B cell (primary cell): Measurements from ENCODE around the gene ATP8B1. TPM values are rescaled to one million over a fixed set of nuclear protein-coding genes. Genes with fewer than 3 reads are reported as not detected.
A peak's percentile ranks its signal among the peaks of the same experiment; 100 is the strongest.

ENCODE experiments used
- ATAC-seq: fragments of 200-7000 bp; cut with Tn5 transposase; one replicate; pipeline ENCODE4 v1.10.0; 2021; ENCODE audit warnings: low read depth, mild to moderate bottlenecking, moderate number of reproducible peaks, moderate library complexity
- CTCF ChIA-PET: fragments of 350-600 bp; sonication (Branson Sonifier 250); formaldehyde crosslinking; loops from one replicate; lab custom pipeline; 2021; ENCODE audit warnings: antibody characterized with exemption, inconsistent platforms; lab: Charles Lee
- POLR2A ChIA-PET: fragments of 350-600 bp; sonication (Branson Sonifier 250); formaldehyde crosslinking; loops from one replicate; lab custom pipeline; 2021; ENCODE audit warnings: antibody characterized with exemption; lab: Charles Lee
- DNase-seq: peaks from one replicate; pipeline ENCODE4 v3.0.0; 2013
- H2AFZ ChIP-seq: 2 replicates; pipeline ENCODE4 v1.6.1; 2012; ENCODE audit warnings: mild to moderate bottlenecking, low read depth, low read length; ENCODE audit not compliant: insufficient read depth, poor library complexity, severe bottlenecking
- H3K27ac ChIP-seq, 2 donors: 1 replicate in 1 of 2; 2 replicates in 1 of 2; pipeline ENCODE4 v1.5.1; 2012 to 2013; ENCODE audit warnings: low read length in 2 of 2, mild to moderate bottlenecking in 2 of 2, moderate library complexity in 1 of 2
- H3K27me3 ChIP-seq, 4 experiments: fragments of 200-600 bp in 1 of 4; sonication (generic) in 1 of 4; replicated peaks in 1 of 4; 1 replicate in 2 of 4; 2 replicates in 2 of 4; pipeline versions ENCODE4 v1.6.1 to v1.7.0; 2013 to 2016; ENCODE audit warnings: low read length in 3 of 4, mild to moderate bottlenecking in 2 of 4, mixed read lengths in 1 of 4, moderate library complexity in 1 of 4; ENCODE audit not compliant: insufficient read depth in 4 of 4, control insufficient read depth in 3 of 4; ENCODE audit errors: control extremely low read depth in 1 of 4
- H3K36me3 ChIP-seq, 2 experiments: replicated peaks in 1 of 2; 1 replicate in 1 of 2; 2 replicates in 1 of 2; pipeline versions ENCODE4 v1.6.1 to v1.7.1; 2013; ENCODE audit warnings: low read length in 1 of 2; ENCODE audit not compliant: insufficient read depth in 2 of 2, control insufficient read depth in 1 of 2; ENCODE audit errors: control extremely low read depth in 1 of 2, extremely low read depth in 1 of 2
- H3K4me1 ChIP-seq, 2 donors: fragments of 200-600 bp in 1 of 2; sonication (generic) in 1 of 2; 1 replicate in 1 of 2; 2 replicates in 1 of 2; pipeline versions ENCODE4 v1.5.1 to v1.6.1; 2013 to 2017; ENCODE audit warnings: low read length in 2 of 2; ENCODE audit not compliant: control insufficient read depth in 2 of 2, insufficient read depth in 2 of 2
- H3K4me2 ChIP-seq: replicated peaks from 2 replicates; pipeline ENCODE3; 2012; ENCODE audit warnings: mild to moderate bottlenecking, low read depth, low read length; ENCODE audit not compliant: poor library complexity, severe bottlenecking
- H3K4me3 ChIP-seq, 5 experiments: fragments of 200-600 bp in 1 of 5; sonication (generic) in 1 of 5; 1 replicate in 3 of 5; 2 replicates in 2 of 5; pipeline versions ENCODE4 v1.5.1 to v1.7.0; 2011 to 2016; ENCODE audit warnings: low read length in 4 of 5, mild to moderate bottlenecking in 4 of 5, low read depth in 2 of 5, control low read depth in 1 of 5, moderate library complexity in 1 of 5; ENCODE audit not compliant: insufficient read depth in 1 of 5; ENCODE audit errors: control extremely low read depth in 1 of 5, extremely low read depth in 1 of 5
- H3K79me2 ChIP-seq: fragments of 200-600 bp; sonication (generic); one replicate; pipeline ENCODE4 v1.6.0; 2016; ENCODE audit warnings: low read length; ENCODE audit not compliant: control insufficient read depth, insufficient read depth
- H3K9ac ChIP-seq: fragments of 200-600 bp; sonication (generic); 2 replicates; pipeline ENCODE4 v1.6.1; 2017; ENCODE audit warnings: mild to moderate bottlenecking, low read length, moderate library complexity
- H3K9me3 ChIP-seq, 3 donors: one replicate each; pipeline versions ENCODE4 v1.6.1 to v1.7.1; 2013; ENCODE audit warnings: low read length in 2 of 3; ENCODE audit not compliant: control insufficient read depth in 2 of 3, insufficient read depth in 1 of 3; ENCODE audit errors: control extremely low read depth in 1 of 3
- H4K20me1 ChIP-seq: 2 replicates; pipeline ENCODE4 v1.6.0; 2012; ENCODE audit warnings: mild to moderate bottlenecking, low read length; ENCODE audit not compliant: insufficient read depth, control insufficient read depth, poor library complexity, severe bottlenecking
- H3K27ac Mint-ChIP-seq: one replicate; pipeline ENCODE4 v1.8.0; 2021; ENCODE audit warnings: mixed read lengths
- H3K27me3 Mint-ChIP-seq: one replicate; pipeline ENCODE4 v1.8.0; 2021; ENCODE audit warnings: mixed read lengths
- H3K4me1 Mint-ChIP-seq: one replicate; pipeline ENCODE4 v1.8.0; 2021; ENCODE audit warnings: mixed read lengths
- H3K4me3 Mint-ChIP-seq: one replicate; pipeline ENCODE4 v1.8.0; 2021; ENCODE audit warnings: mixed read lengths
- H3K9me3 Mint-ChIP-seq: one replicate; pipeline ENCODE4 v1.8.0; 2022; ENCODE audit warnings: mixed read lengths; ENCODE audit not compliant: insufficient read depth
- EZH2 ChIP-seq: IDR thresholded peaks from 2 replicates; pipeline ENCODE4 v1.6.1; 2012; ENCODE audit warnings: borderline replicate concordance, low read depth, mild to moderate bottlenecking, moderate library complexity, low read length; ENCODE audit not compliant: insufficient read depth, poor library complexity, severe bottlenecking
- WGBS: methylation state at CpG from one replicate; pipeline ENCODE4 v1.1.5; 2013; ENCODE audit warnings: missing lambda C conversion rate; ENCODE audit not compliant: insufficient coverage; 5-methylcytosine and 5-hydroxymethylcytosine counted together
- intact Hi-C: fragments of 100-400 bp; cut with micrococcal nuclease; formaldehyde crosslinking; loops from one replicate; pipeline ENCODE4 v1.10.0; 2022
- polyA plus RNA-seq: library from polyadenylated mRNA; depleted of rRNA; stranded (reverse); fragments of >200 nt; gene quantifications from 2 replicates; pipeline ENCODE4 v1.2.3, GENCODE V29; 2012
- total RNA-seq, 2 donors: library from RNA; stranded (reverse); fragments of 120-200 nt in 1 of 2; gene quantifications; 1 replicate in 1 of 2; 2 replicates in 1 of 2; pipeline versions ENCODE4 v1.2.3 to v1.2.4, GENCODE V29; 2013 to 2022
- TF ChIP-seq, protein P1 (sequence below): fragments of 200-600 bp; IDR thresholded peaks from one replicate; pipeline ENCODE4 v1.8.0; 2022; ENCODE audit warnings: antibody characterized with exemption, mild to moderate bottlenecking

Gene ATP8B1
- total and polyA plus RNA-seq, 2 donors (not counting 1 experiment from before 2014, with no cell fraction given) = 0.27 TPM; not detected in 1

DNA sequence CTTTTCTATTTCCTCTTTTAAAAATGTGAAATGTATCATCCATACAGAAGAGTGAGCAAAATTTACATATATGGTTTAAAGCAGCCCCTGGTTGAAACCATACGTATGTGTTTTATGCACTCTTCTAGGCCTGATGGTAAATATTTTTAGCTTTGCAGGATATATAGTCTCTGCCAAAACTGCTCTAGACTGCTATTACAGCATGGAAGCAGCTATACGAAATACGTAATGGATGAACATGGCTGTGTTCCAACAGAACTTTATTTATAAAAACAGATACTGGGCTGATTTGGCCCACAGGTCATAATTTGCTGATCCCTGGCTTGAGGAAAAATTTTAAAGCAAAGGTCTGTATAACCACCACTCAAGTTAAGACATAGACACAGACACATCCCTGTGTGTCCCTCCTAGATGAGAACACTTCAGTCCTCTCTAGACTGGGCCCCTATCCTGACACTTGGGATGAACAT is 42.5 kb upstream of the ATP8B1 start:
- WGBS = no CpG with 5 or more reads among the region's 3 CpGs
- H3K9ac ChIP-seq = no peak overlapping the region
- H3K36me3 ChIP-seq = no peaks in the 10 kb centered on the region
- H2AFZ ChIP-seq = no peak overlapping the region
- TF ChIP-seq, protein P1, sequence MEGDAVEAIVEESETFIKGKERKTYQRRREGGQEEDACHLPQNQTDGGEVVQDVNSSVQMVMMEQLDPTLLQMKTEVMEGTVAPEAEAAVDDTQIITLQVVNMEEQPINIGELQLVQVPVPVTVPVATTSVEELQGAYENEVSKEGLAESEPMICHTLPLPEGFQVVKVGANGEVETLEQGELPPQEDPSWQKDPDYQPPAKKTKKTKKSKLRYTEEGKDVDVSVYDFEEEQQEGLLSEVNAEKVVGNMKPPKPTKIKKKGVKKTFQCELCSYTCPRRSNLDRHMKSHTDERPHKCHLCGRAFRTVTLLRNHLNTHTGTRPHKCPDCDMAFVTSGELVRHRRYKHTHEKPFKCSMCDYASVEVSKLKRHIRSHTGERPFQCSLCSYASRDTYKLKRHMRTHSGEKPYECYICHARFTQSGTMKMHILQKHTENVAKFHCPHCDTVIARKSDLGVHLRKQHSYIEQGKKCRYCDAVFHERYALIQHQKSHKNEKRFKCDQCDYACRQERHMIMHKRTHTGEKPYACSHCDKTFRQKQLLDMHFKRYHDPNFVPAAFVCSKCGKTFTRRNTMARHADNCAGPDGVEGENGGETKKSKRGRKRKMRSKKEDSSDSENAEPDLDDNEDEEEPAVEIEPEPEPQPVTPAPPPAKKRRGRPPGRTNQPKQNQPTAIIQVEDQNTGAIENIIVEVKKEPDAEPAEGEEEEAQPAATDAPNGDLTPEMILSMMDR = no peak
- no peak for TF ChIP-seq EZH2
- CTCF ChIA-PET = interaction anchor here (0.7 to 1.4 kb wide), 2 partner anchors 276 to 1278 kb away, joined by 3 to 4 read pairs; no protein-coding TSS in a partner anchor
- H3K79me2 ChIP-seq = no peaks in the 10 kb centered on the region
- H3K9me3 ChIP-seq = peaks cover 0 to 6% (median 0%) of the 10 kb centered on the region in 3 donors
- peaks cover 27% of the 10 kb centered on the region for H3K4me1 Mint-ChIP-seq
- peaks cover 8 to 11% of the 10 kb centered on the region in 2 donors for H3K4me1 ChIP-seq
- H3K9me3 Mint-ChIP-seq = no peaks in the 10 kb centered on the region
- no peak overlapping the region for H3K4me2 ChIP-seq
- no peak overlapping the region for H3K27ac Mint-ChIP-seq
- no peaks in the 10 kb centered on the region for H4K20me1 ChIP-seq
- intact Hi-C loops = no loop called here
- H3K4me3 ChIP-seq = no peak overlapping the region
- no peaks in the 10 kb centered on the region for H3K27me3 Mint-ChIP-seq
- no peak overlapping the region for H3K4me3 Mint-ChIP-seq
- no peak overlapping the region for H3K27ac ChIP-seq
- ATAC-seq = peak; percentile 24
- no peaks in the 10 kb centered on the region for H3K27me3 ChIP-seq
- POLR2A ChIA-PET = no interaction called here
- no peak for DNase-seq

DNA sequence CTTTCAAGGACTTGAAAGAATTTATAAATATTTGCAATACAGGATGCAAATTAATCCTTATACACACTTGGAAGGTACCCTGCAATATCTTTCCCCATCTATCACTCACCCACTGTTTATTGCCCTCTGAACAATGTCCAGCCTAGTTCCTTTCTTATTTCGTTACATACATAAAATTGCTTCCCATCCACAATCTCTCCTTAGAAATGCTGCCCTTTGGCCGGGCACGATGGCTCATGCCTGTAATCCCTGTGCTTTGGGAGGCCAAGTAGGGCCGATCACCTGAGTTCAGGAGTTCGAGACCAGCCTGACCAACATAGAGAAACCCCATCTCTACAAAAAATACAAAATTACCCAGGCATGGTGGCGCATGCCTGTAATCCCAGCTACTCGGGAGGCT is 41.2 kb upstream of the ATP8B1 start:
- POLR2A ChIA-PET = no interaction called here
- H3K4me1 Mint-ChIP-seq = peaks cover 34% of the 10 kb centered on the region
- Histone ChIP-seq H4K20me1 (no peaks in the 10 kb centered on the region), H3K4me3 (no peak overlapping the region), H3K36me3 (no peaks in the 10 kb centered on the region), H3K9me3 (no peaks in the 10 kb centered on the region), H3K27ac (no peak overlapping the region), H3K4me1 (peaks cover 8 to 15% of the 10 kb centered on the region in 2 donors), H3K79me2 (no peaks in the 10 kb centered on the region), H2AFZ (no peak overlapping the region), H3K9ac (no peak overlapping the region), H3K4me2 (no peak overlapping the region), H3K27me3 (no peaks in the 10 kb centered on the region)
- ATAC-seq (no peak), DNase-seq (no peak)
- no peaks in the 10 kb centered on the region for H3K9me3 Mint-ChIP-seq
- no peak overlapping the region for H3K4me3 Mint-ChIP-seq
- TF ChIP-seq, protein P1 = no peak
- no peak for TF ChIP-seq EZH2
- WGBS = 95% methylated on average over 7 of the region's 7 CpGs
- no peaks in the 10 kb centered on the region for H3K27me3 Mint-ChIP-seq
- intact Hi-C loops = no loop called here
- CTCF ChIA-PET = no interaction called here
- H3K27ac Mint-ChIP-seq = no peak overlapping the region
